HepG2 (cell line): Measurements from ENCODE around the gene IKZF3. TPM values are rescaled to one million over a fixed set of nuclear protein-coding genes. Genes with fewer than 3 reads are reported as not detected.

Source experiments
- ATAC-seq: fragments of 200-7000 bp; cut with Tn5 transposase; 3 replicates; pipeline ENCODE4 v1.9.1; 2020; ENCODE audit warnings: mild to moderate bottlenecking, moderate library complexity
- BruUV-seq: library from RNA; stranded (reverse); fragments of 400-500 nt; replicated peaks from 2 replicates; lab custom pipeline; 2021; lab: Mats Ljungman, UMichigan
- CTCF ChIA-PET: fragments of 300-600 bp; formaldehyde crosslinking; extraction: SDS; loops from one replicate; lab custom pipeline; 2021; ENCODE audit warnings: low total read pairs, inconsistent platforms, low intra/inter-chr PET ratio; lab: Yijun Ruan, JAX
- POLR2A ChIA-PET: fragments of 350-600 bp; sonication (Branson Sonifier 250); formaldehyde crosslinking; loops from one replicate; lab custom pipeline; 2020; ENCODE audit warnings: antibody characterized with exemption, inconsistent platforms; lab: Yijun Ruan, JAX
- DNase-seq: peaks from one replicate; pipeline ENCODE4 v3.0.0-alpha.2; 2015; ENCODE audit warnings: low spot score
- FAIRE-seq: peaks from 3 replicates; lab custom pipeline; 2011; peaks lifted over from hg19 to GRCh38; lab: Jason Lieb, UNC
- H2AFZ ChIP-seq: one replicate; pipeline ENCODE4 v1.6.1; 2011; ENCODE audit warnings: low read length, inconsistent platforms
- H3K27ac ChIP-seq: fragments of 300-600 bp; 3 replicates; pipeline ENCODE4 v1.8.0; 2011; ENCODE audit warnings: mixed run types, mild to moderate bottlenecking, mixed read lengths, low read length, inconsistent platforms; ENCODE audit not compliant: insufficient read depth; ENCODE audit errors: extremely low read length
- H3K27me3 ChIP-seq, 2 experiments: fragments of 200-600 bp in 1 of 2; 2 replicates in 1 of 2; 3 replicates in 1 of 2; pipeline versions ENCODE4 v1.6.0 to v1.8.0; 2011; ENCODE audit warnings: low read length in 2 of 2, mild to moderate bottlenecking in 2 of 2, moderate library complexity in 2 of 2, inconsistent platforms in 1 of 2; ENCODE audit not compliant: insufficient read depth in 2 of 2, control insufficient read depth in 1 of 2
- H3K36me3 ChIP-seq, 2 experiments: fragments of 200-600 bp in 1 of 2; replicated peaks in 1 of 2; 2 replicates in 1 of 2; 3 replicates in 1 of 2; pipeline versions ENCODE4 v1.5.1 to v1.8.0; 2011; ENCODE audit warnings: low read length in 2 of 2, inconsistent platforms in 1 of 2; ENCODE audit not compliant: insufficient read depth in 2 of 2, control insufficient read depth in 1 of 2
- H3K4me1 ChIP-seq: 2 replicates; pipeline ENCODE4 v1.5.1; 2012; ENCODE audit warnings: low read length, inconsistent platforms; ENCODE audit not compliant: insufficient read depth
- H3K4me2 ChIP-seq: 2 replicates; pipeline ENCODE4 v1.6.0; 2011; ENCODE audit warnings: low read depth, low read length, inconsistent platforms
- H3K4me3 ChIP-seq, 3 experiments: fragments of 200-600 bp in 1 of 3; sonication (generic), shearing (Covaris generic) in 1 of 3; replicated peaks in 1 of 3; 2 replicates each; pipeline ENCODE4 v1.5.1; 2011 to 2016; ENCODE audit warnings: low read length in 3 of 3, inconsistent platforms in 2 of 3, low read depth in 2 of 3, mild to moderate bottlenecking in 2 of 3, control low read depth in 1 of 3, mixed read lengths in 1 of 3; ENCODE audit not compliant: insufficient read depth in 1 of 3
- H3K79me2 ChIP-seq: one replicate; pipeline ENCODE4 v1.6.1; 2011; ENCODE audit warnings: low read length, inconsistent platforms; ENCODE audit not compliant: insufficient read depth
- H3K9ac ChIP-seq: 2 replicates; pipeline ENCODE4 v1.6.0; 2011; ENCODE audit warnings: mild to moderate bottlenecking, low read depth, low read length, inconsistent platforms; ENCODE audit not compliant: insufficient read depth
- H3K9me3 ChIP-seq: 2 replicates; pipeline ENCODE4 v1.5.1; 2012; ENCODE audit warnings: mild to moderate bottlenecking, low read length
- H4K20me1 ChIP-seq: 2 replicates; pipeline ENCODE4 v1.6.0; 2011; ENCODE audit warnings: inconsistent platforms, mild to moderate bottlenecking, low read length, moderate library complexity; ENCODE audit not compliant: insufficient read depth
- ARNTL ChIP-seq: sonication (generic); formaldehyde crosslinking; IDR thresholded peaks from 2 replicates; pipeline ENCODE4 v1.4.0; 2020; ENCODE audit warnings: mild to moderate bottlenecking, missing genetic modification reagents
- BATF2 ChIP-seq: sonication (generic); formaldehyde crosslinking; IDR thresholded peaks from 2 replicates; pipeline ENCODE4 v1.8.0; 2022; ENCODE audit warnings: mild to moderate bottlenecking, missing genetic modification reagents, moderate library complexity
- CEBPG ChIP-seq: IDR thresholded peaks from 2 replicates; pipeline ENCODE4 v1.6.1; 2016
- FOSL2 ChIP-seq: sonication (generic); formaldehyde crosslinking; IDR thresholded peaks from 2 replicates; pipeline ENCODE4 v1.4.0; 2020; ENCODE audit warnings: missing genetic modification reagents
- GATA4 ChIP-seq: sonication (generic); IDR thresholded peaks from 2 replicates; pipeline ENCODE4 v1.6.1; 2016; ENCODE audit warnings: antibody characterized with exemption, low read depth, borderline replicate concordance
- IRF2 ChIP-seq: IDR thresholded peaks from 2 replicates; pipeline ENCODE4 v1.6.1; 2018; ENCODE audit warnings: missing genetic modification reagents, missing compliant biosample characterization
- MED1 ChIP-seq: sonication (generic); formaldehyde crosslinking; IDR thresholded peaks from 2 replicates; pipeline ENCODE4 v1.4.0; 2020; ENCODE audit warnings: missing genetic modification reagents
- MEF2D ChIP-seq: sonication (generic); formaldehyde crosslinking; IDR thresholded peaks from 2 replicates; pipeline ENCODE4 v1.5.1; 2020; ENCODE audit warnings: mild to moderate bottlenecking, missing genetic modification reagents
- MYC ChIP-seq: sonication (generic); formaldehyde crosslinking; IDR thresholded peaks from 2 replicates; pipeline ENCODE4 v1.9.0; 2021; ENCODE audit warnings: missing genetic modification reagents, borderline replicate concordance
- NFE2 ChIP-seq: sonication (generic); formaldehyde crosslinking; IDR thresholded peaks from 2 replicates; pipeline ENCODE4 v1.4.0; 2020; ENCODE audit warnings: missing genetic modification reagents
- NR0B2 ChIP-seq: sonication (generic); formaldehyde crosslinking; IDR thresholded peaks from 2 replicates; pipeline ENCODE4 v1.4.0; 2020; ENCODE audit warnings: mild to moderate bottlenecking, missing genetic modification reagents
- NR1H2 ChIP-seq: sonication (generic); formaldehyde crosslinking; IDR thresholded peaks from 2 replicates; pipeline ENCODE4 v1.8.1; 2022; ENCODE audit warnings: low read depth, missing genetic modification reagents, borderline replicate concordance
- NR3C1 ChIP-seq: sonication (generic); formaldehyde crosslinking; IDR thresholded peaks from 2 replicates; pipeline ENCODE4 v1.4.0; 2020; ENCODE audit warnings: missing genetic modification reagents
- TFDP2 ChIP-seq: sonication (generic); formaldehyde crosslinking; IDR thresholded peaks from 2 replicates; pipeline ENCODE4 v1.4.0; 2020; ENCODE audit warnings: missing genetic modification reagents
- UBTF ChIP-seq: sonication (generic); formaldehyde crosslinking; IDR thresholded peaks from 2 replicates; pipeline ENCODE4 v1.4.0; 2020; ENCODE audit warnings: mild to moderate bottlenecking, missing genetic modification reagents
- ZNF274 ChIP-seq: sonication (generic); formaldehyde crosslinking; IDR thresholded peaks from 2 replicates; pipeline ENCODE4 v1.5.1; 2020; ENCODE audit warnings: mild to moderate bottlenecking, missing genetic modification reagents
- ZNF776 ChIP-seq: sonication (generic); formaldehyde crosslinking; IDR thresholded peaks from 2 replicates; pipeline ENCODE4 v1.4.0; 2020; ENCODE audit warnings: mild to moderate bottlenecking, missing genetic modification reagents
- ZSCAN29 ChIP-seq: sonication (generic); formaldehyde crosslinking; conservative IDR thresholded peaks from 2 replicates; pipeline ENCODE4 v1.4.0; 2020; ENCODE audit warnings: mild to moderate bottlenecking, missing genetic modification reagents
- WGBS: methylation state at CpG from one replicate; pipeline ENCODE4 v1.1.6; 2017; ENCODE audit warnings: low lambda C conversion rate; 5-methylcytosine and 5-hydroxymethylcytosine counted together
- in situ Hi-C: cut with HindIII; loops from 2 replicates; pipeline ENCODE4 v1.10.0; 2017; ENCODE audit warnings: low pct_unique_long_range_greater_than_20kb; ENCODE audit not compliant: extremely low pct_ligation_motif_present
- intact Hi-C: fragments of 100-400 bp; cut with micrococcal nuclease; formaldehyde crosslinking; loops from one replicate; pipeline ENCODE4 v1.10.0; 2022; ENCODE audit not compliant: unreplicated experiment
- polyA plus RNA-seq, 8 experiments: library from polyadenylated mRNA; depleted of rRNA in 3 of 8; stranded (reverse) in 7 of 8; unstranded in 1 of 8; fragments of >200 nt; fragmentation: Illumina TruSeq in 4 of 8; extraction: Trizol in 4 of 8; gene quantifications; 2 replicates each; pipeline versions ENCODE4 v1.2.1 to v1.2.3, GENCODE V29; 2011 to 2016; ENCODE audit warnings: low read depth in 4 of 8, missing spikeins in 1 of 8, mixed read lengths in 1 of 8; ENCODE audit not compliant: insufficient read depth in 1 of 8
- total RNA-seq, 5 experiments: library from RNA; depleted of rRNA; stranded (reverse); fragments of >200 nt; fragmentation: Illumina TruSeq; extraction: Trizol; gene quantifications; 2 replicates each; pipeline ENCODE4 v1.2.3, GENCODE V29; 2016; ENCODE audit warnings: low read depth in 1 of 5

Gene IKZF3
- total and polyA plus RNA-seq, 2 of the 13 experiments (the other 11 are each of a cell fraction or from before 2014, with no cell fraction given), result not detected

- TF ChIP-seq UBTF (no peak), TFDP2 (no peak), IRF2 (CRISPR knock-in tag) (no peak)
These were observed 3.2 kb upstream of the IKZF3 start (continued) for GRCh38 chr17:39867084-39867879.

- DNase-seq, result no peak
- BruUV-seq, result no TSS peak
- ATAC-seq, result no peak
- Histone ChIP-seq H4K20me1 (no peaks in the 10 kb centered on the region), H3K79me2 (no peaks in the 10 kb centered on the region), H3K9ac (no peak overlapping the region), H3K36me3 (no peaks in the 10 kb centered on the region), H3K4me2 (no peak overlapping the region), H3K4me3 (no peak overlapping the region), H3K4me1 (peaks cover 5% of the 10 kb centered on the region), H2AFZ (no peak overlapping the region), H3K27me3 (peaks cover 6 to 52% of the 10 kb centered on the region in 2 experiments), H3K27ac (no peak overlapping the region), H3K9me3 (no peaks in the 10 kb centered on the region)
- in situ Hi-C loops (no loop called here), intact Hi-C loops (loop anchor here (10.0 kb wide), 1 partner anchor 91 kb away; no protein-coding TSS in a partner anchor)
- 11% methylated on average over 8 of the region's 8 CpGs for WGBS
- FAIRE-seq, result no peak
- ChIA-PET CTCF (no interaction called here), POLR2A (no interaction called here)
- TF ChIP-seq NR1H2 (no peak), ZNF776 (CRISPR knock-in tag) (no peak), MED1 (CRISPR knock-in tag) (no peak), NR3C1 (no peak), MYC (CRISPR knock-in tag) (no peak), BATF2 (no peak), ARNTL (no peak), CEBPG (CRISPR knock-in tag) (no peak), GATA4 (no peak), FOSL2 (CRISPR knock-in tag) (no peak), NR0B2 (CRISPR knock-in tag) (no peak), MEF2D (CRISPR knock-in tag) (no peak), NFE2 (CRISPR knock-in tag) (no peak), ZSCAN29 (no peak), ZNF274 (no peak)
These were observed 2.1 kb upstream of the IKZF3 start for GRCh38 chr17:39866013-39866730.
